ENCODE results near the gene CETP. TPM values are rescaled to one million over a fixed set of nuclear protein-coding genes. Genes with fewer than 3 reads are reported as not detected.

CETP gene
- total and polyA plus RNA-seq, 2 of the 13 experiments (the other 11 are each of a cell fraction or from before 2014, with no cell fraction given) = 0.31 to 9.8 TPM

- TF ChIP-seq ZNF33A (CRISPR knock-in tag; IDR thresholded peaks at IDR 0.05; ENCODE audit: borderline replicate concordance) (no peak), XRCC5 (optimal IDR thresholded peaks at IDR 0.05; ENCODE audit: low read length) (peak; percentile 74), PAX8 (CRISPR knock-in tag; IDR thresholded peaks at IDR 0.05; ENCODE audit: borderline replicate concordance) (no peak), SALL1 (CRISPR knock-in tag; IDR thresholded peaks at IDR 0.05) (peak; percentile 20; the same call in 1 of the 2 replicates), KLF12 (CRISPR knock-in tag; IDR thresholded peaks at IDR 0.05; ENCODE audit: borderline replicate concordance) (no peak), ZMYM2 (CRISPR knock-in tag; IDR thresholded peaks at IDR 0.05) (peak; percentile 56; the same call in 1 of the 2 replicates), RFX5 (IDR thresholded peaks at IDR 0.05; ENCODE audit: low read depth, low read length) (no peak), KLF16 (CRISPR knock-in tag; IDR thresholded peaks at IDR 0.05) (0 out of 4 replicates have a peak, but pooled peaks of 1 of the 2 experiments have one; percentile 43), FOXO4 (CRISPR knock-in tag; conservative IDR thresholded peaks at IDR 0.05) (no peak), CBX1 (IDR thresholded peaks at IDR 0.05; ENCODE audit: low read depth) (no peak), KDM3A (CRISPR knock-in tag; IDR thresholded peaks at IDR 0.05; ENCODE audit: low read depth) (0 out of 2 replicates have a peak, but pooled peaks have one; percentile 28), ZNF788 (CRISPR knock-in tag; IDR thresholded peaks at IDR 0.05; ENCODE audit: borderline replicate concordance) (peak; percentile 83; the same call in 1 of the 2 replicates), ZNF44 (CRISPR knock-in tag; IDR thresholded peaks at IDR 0.05) (0 out of 2 replicates have a peak, but pooled peaks have one; percentile 33), ZNF280D (CRISPR knock-in tag; IDR thresholded peaks at IDR 0.05) (peak; percentile 49; the same call in 1 of the 2 replicates)
- TF ChIP-seq, protein P1, sequence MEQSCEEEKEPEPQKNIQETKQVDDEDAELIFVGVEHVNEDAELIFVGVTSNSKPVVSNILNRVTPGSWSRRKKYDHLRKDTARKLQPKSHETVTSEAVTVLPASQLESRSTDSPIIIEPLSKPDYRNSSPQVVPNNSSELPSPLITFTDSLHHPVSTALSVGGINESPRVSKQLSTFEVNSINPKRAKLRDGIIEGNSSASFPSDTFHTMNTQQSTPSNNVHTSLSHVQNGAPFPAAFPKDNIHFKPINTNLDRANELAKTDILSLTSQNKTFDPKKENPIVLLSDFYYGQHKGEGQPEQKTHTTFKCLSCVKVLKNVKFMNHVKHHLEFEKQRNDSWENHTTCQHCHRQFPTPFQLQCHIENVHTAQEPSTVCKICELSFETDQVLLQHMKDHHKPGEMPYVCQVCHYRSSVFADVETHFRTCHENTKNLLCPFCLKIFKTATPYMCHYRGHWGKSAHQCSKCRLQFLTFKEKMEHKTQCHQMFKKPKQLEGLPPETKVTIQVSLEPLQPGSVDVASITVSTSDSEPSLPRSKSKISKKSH (CRISPR knock-in tag; IDR thresholded peaks at IDR 0.05; ENCODE audit: borderline replicate concordance) = peak; percentile 44; the same call in 1 of the 2 replicates
- TF ChIP-seq, protein P2, sequence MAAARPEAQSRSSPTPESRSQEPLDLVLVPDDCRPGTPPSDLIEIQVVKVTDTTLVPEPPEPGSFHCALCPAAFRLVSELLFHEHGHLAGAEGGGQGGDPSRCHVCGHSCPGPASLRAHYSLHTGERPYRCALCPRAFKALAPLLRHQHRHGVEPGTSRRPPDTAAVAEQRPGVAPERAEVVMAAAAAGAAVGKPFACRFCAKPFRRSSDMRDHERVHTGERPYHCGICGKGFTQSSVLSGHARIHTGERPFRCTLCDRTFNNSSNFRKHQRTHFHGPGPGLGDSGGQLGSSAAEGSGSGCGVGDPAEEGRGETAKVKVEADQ (CRISPR knock-in tag; IDR thresholded peaks at IDR 0.05; ENCODE audit: borderline replicate concordance) = no peak
These were observed 10.6 kb upstream of the CETP start (continued) for GRCh38 chr16:56950881-56951771.
